ENCODE data around the gene GEMIN7.

DNA sequence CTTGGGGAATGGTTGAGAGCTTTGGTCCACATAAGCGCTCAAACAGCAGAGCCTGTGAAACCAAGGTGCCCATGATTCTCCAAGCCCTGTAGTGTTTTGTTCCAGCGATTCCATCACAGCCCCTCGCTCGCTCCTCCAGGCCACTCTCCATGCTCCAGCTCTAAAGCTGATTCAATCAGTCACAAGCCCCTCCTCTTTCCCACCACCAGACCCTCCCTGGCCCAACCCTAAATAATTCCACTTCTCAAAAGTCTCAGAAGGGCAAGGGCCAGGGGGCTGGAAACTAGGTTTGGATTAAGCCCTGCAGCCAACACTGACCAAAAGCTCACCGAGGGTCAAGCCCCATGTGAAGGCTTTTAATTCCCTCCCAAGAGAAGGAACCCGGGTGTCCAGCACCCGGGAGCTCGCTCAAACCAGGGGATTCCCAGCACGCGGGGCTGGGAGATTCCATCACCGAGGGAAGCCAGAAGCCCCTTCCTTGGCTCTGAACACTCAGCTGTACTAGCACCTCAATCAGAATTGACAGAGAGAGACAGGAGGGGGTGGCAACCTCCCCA is 4.2 kb upstream of the GEMIN7 start:
- TF ChIP-seq, protein P1, sequence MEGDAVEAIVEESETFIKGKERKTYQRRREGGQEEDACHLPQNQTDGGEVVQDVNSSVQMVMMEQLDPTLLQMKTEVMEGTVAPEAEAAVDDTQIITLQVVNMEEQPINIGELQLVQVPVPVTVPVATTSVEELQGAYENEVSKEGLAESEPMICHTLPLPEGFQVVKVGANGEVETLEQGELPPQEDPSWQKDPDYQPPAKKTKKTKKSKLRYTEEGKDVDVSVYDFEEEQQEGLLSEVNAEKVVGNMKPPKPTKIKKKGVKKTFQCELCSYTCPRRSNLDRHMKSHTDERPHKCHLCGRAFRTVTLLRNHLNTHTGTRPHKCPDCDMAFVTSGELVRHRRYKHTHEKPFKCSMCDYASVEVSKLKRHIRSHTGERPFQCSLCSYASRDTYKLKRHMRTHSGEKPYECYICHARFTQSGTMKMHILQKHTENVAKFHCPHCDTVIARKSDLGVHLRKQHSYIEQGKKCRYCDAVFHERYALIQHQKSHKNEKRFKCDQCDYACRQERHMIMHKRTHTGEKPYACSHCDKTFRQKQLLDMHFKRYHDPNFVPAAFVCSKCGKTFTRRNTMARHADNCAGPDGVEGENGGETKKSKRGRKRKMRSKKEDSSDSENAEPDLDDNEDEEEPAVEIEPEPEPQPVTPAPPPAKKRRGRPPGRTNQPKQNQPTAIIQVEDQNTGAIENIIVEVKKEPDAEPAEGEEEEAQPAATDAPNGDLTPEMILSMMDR (conservative IDR thresholded peaks at IDR 0.05; ENCODE audit: low read depth, low read length), result no peak
- no peak for TF ChIP-seq EZH2 (IDR thresholded peaks at IDR 0.05; ENCODE audit: low read length, unreplicated experiment)

Data from PC-3 (cell line).